MM.1S (cell line): Measurements from ENCODE around the gene DNMT3B.

ENCODE experiments used
- DNase-seq: peaks from one replicate; pipeline ENCODE4 v3.0.0-alpha.2; 2015
- H2AFZ ChIP-seq: fragments of 300-600 bp; sonication (generic); 2 replicates; pipeline ENCODE4 v1.6.0; 2016; ENCODE audit warnings: antibody characterized with exemption, low read length
- H3F3A ChIP-seq: fragments of 300-600 bp; sonication (generic); 2 replicates; pipeline ENCODE4 v1.6.1; 2016; ENCODE audit warnings: mild to moderate bottlenecking, antibody characterized with exemption, low read length, moderate library complexity, mixed read lengths; ENCODE audit not compliant: insufficient read depth
- H3K27ac ChIP-seq: fragments of 300-600 bp; sonication (generic); 2 replicates; pipeline ENCODE4 v1.5.1; 2016; ENCODE audit warnings: mild to moderate bottlenecking, low read length
- H3K27me3 ChIP-seq: fragments of 300-600 bp; sonication (generic); replicated peaks from 2 replicates; pipeline ENCODE4 v1.6.0; 2016; ENCODE audit warnings: low read length; ENCODE audit not compliant: insufficient read depth
- H3K36me3 ChIP-seq: fragments of 300-600 bp; sonication (generic); replicated peaks from 2 replicates; pipeline ENCODE4 v1.6.1; 2016; ENCODE audit warnings: mild to moderate bottlenecking, low read length, mixed read lengths; ENCODE audit not compliant: insufficient read depth
- H3K4me1 ChIP-seq: fragments of 300-600 bp; sonication (generic); 2 replicates; pipeline ENCODE4 v1.6.1; 2016; ENCODE audit warnings: low read length, mixed read lengths
- H3K4me2 ChIP-seq: fragments of 300-600 bp; sonication (generic); 2 replicates; pipeline ENCODE4 v1.6.0; 2016; ENCODE audit warnings: low read depth, low read length
- H3K4me3 ChIP-seq: fragments of 300-600 bp; sonication (generic); 2 replicates; pipeline ENCODE4 v1.5.1; 2016; ENCODE audit warnings: low read length, mixed read lengths
- H3K79me2 ChIP-seq: fragments of 300-600 bp; sonication (generic); 2 replicates; pipeline ENCODE4 v1.6.1; 2016; ENCODE audit warnings: mixed run types, low read length, mixed read lengths
- H3K9ac ChIP-seq: fragments of 300-600 bp; sonication (generic); 2 replicates; pipeline ENCODE4 v1.6.1; 2016; ENCODE audit warnings: low read length, mixed read lengths
- H3K9me2 ChIP-seq: fragments of 300-600 bp; sonication (generic); replicated peaks from 2 replicates; pipeline ENCODE4 v1.6.1; 2016; ENCODE audit warnings: mild to moderate bottlenecking, low read length, mixed read lengths; ENCODE audit not compliant: insufficient read depth
- H3K9me3 ChIP-seq: fragments of 300-600 bp; sonication (generic); replicated peaks from 2 replicates; pipeline ENCODE4 v1.6.1; 2016; ENCODE audit warnings: mild to moderate bottlenecking, low read length, mixed read lengths; ENCODE audit not compliant: insufficient read depth
- H4K20me1 ChIP-seq: fragments of 300-600 bp; sonication (generic); 2 replicates; pipeline ENCODE4 v1.6.1; 2016; ENCODE audit warnings: mild to moderate bottlenecking, low read length, moderate library complexity, mixed read lengths; ENCODE audit not compliant: insufficient read depth
- CTCF ChIP-seq: fragments of 300-600 bp; sonication (generic); IDR thresholded peaks from 2 replicates; pipeline ENCODE4 v1.5.1; 2016; ENCODE audit warnings: antibody characterized with exemption, low read length, mixed read lengths
- EZH2 ChIP-seq: fragments of 300-600 bp; sonication (generic); optimal IDR thresholded peaks from 2 replicates; pipeline ENCODE3; 2017; ENCODE audit warnings: low read depth, mild to moderate bottlenecking, antibody characterized with exemption, low read length, mixed read lengths
- EZH2phosphoT487 ChIP-seq: fragments of 300-600 bp; sonication (generic); IDR thresholded peaks from 2 replicates; pipeline ENCODE4 v1.6.1; 2018; ENCODE audit warnings: antibody characterized with exemption, low read length

Gene DNMT3B

DNA sequence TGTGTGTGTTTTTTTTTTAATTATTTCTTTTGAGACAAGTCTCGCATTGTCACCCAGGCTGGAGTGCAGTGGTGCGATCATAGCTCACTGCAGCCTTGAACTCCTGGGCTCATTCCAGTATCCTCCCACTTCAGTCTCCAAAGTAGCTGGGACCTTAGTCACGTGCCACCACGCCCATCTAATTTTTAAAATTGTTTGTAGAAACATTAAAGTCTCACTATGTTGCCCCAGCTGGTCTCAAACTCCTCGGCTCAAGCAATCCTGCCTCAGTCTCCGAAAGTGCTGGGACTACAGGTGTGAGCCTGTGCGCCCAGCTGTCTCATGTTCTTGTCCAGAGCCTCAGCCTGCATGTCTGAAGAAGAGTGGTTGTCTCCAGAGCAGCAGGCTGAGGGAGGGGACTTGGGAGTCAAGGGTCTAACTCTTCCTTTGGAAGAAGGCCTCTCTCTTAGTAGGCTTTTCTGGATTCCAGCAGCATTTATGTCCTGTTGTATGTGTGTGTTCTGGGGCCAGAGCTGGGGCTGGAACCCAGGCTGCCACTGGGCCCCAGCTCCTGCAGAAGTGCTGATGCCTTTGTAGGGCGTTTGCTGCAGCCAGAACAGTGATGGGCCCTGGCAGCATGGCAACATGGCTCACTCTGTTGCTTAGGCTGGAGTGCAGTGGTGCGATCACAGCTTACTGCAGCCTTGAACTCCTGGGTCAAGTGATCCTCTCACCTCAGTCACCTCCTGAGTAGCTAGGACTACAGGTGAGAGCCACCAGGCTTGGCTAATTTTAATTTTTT, 5.4 kb downstream of the DNMT3B start:
- H3K4me3 ChIP-seq = no peak overlapping the region
- peaks cover 20% of the 10 kb centered on the region; the same call in 1 of the 2 replicates for H3F3A ChIP-seq
- TF ChIP-seq EZH2phosphoT487 (no peak), CTCF (no peak)
- H3K4me2 ChIP-seq = no peak overlapping the region
- H4K20me1 ChIP-seq = no peaks in the 10 kb centered on the region
- no peak overlapping the region for H3K9ac ChIP-seq
- no peak overlapping the region for H2AFZ ChIP-seq
- H3K27me3 ChIP-seq = no peaks in the 10 kb centered on the region
- no peak for DNase-seq
- H3K9me2 ChIP-seq = no peaks in the 10 kb centered on the region
- no peaks in the 10 kb centered on the region for H3K9me3 ChIP-seq
- H3K4me1 ChIP-seq = peaks cover 19% of the 10 kb centered on the region
- H3K79me2 ChIP-seq = peaks cover 38% of the 10 kb centered on the region
- H3K36me3 ChIP-seq = no peaks in the 10 kb centered on the region
- no peak overlapping the region for H3K27ac ChIP-seq

DNA sequence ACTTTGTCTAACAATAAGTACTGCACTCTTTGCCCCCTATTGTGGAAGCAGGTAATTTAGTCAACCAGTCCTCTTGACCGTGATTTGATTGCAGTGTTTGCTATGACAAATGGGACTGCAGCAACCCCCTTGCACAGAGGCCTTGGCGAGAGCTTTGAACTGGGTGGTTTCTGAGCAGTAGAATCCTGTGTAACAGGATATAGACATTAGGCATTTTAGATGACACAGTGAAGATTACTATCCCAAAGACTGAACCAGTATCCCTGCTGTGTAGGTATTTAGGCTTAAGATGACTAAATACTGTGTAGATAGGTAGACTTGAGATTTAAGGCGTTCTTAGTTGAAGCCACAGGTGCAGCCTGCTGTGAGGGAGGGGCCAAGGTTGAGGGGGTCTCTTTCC, 9.9 kb downstream of the DNMT3B start:
- no peaks in the 10 kb centered on the region for H4K20me1 ChIP-seq
- no peaks in the 10 kb centered on the region for H3K36me3 ChIP-seq
- H3K4me2 ChIP-seq = no peak overlapping the region
- TF ChIP-seq CTCF (no peak), EZH2 (no peak), EZH2phosphoT487 (no peak)
- H3K9me2 ChIP-seq = no peaks in the 10 kb centered on the region
- no peaks in the 10 kb centered on the region for H3K27me3 ChIP-seq
- H3K27ac ChIP-seq = no peak overlapping the region
- no peak for DNase-seq
- no peaks in the 10 kb centered on the region for H3K9me3 ChIP-seq
- peaks cover 29% of the 10 kb centered on the region for H3K79me2 ChIP-seq
- H3K4me3 ChIP-seq = no peak overlapping the region
- H3K4me1 ChIP-seq = peaks cover 15% of the 10 kb centered on the region
- H3F3A ChIP-seq = peaks cover 16% of the 10 kb centered on the region; the same call in 1 of the 2 replicates
- H3K9ac ChIP-seq = no peak overlapping the region
- H2AFZ ChIP-seq = no peak overlapping the region

DNA sequence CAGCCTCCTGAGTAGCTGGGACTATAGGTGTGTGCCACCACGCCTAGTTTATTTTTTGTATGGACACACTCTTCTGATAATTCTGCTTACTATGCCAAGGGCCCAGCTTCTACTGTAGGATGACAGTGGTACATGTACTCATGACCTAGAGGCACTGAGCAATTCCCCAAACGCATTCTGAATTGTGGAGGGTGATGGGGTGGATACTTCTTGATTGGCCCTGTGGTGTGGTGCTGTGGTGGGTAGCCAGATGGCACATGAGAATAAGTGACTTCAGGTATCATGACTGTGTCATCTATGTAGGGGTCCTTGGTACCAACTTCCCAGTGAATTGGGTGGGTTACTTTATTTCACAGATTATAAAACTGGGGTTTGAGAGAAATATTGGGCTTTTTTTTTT, 11.0 kb downstream of the DNMT3B start:
- Histone ChIP-seq H3K9me3 (no peaks in the 10 kb centered on the region), H3K27me3 (no peaks in the 10 kb centered on the region), H3F3A (peaks cover 16% of the 10 kb centered on the region; the same call in 1 of the 2 replicates), H3K4me2 (no peak overlapping the region), H3K79me2 (peaks cover 30% of the 10 kb centered on the region), H3K4me1 (peaks cover 15% of the 10 kb centered on the region), H2AFZ (no peak overlapping the region), H3K27ac (no peak overlapping the region), H3K4me3 (no peak overlapping the region), H3K9me2 (no peaks in the 10 kb centered on the region), H3K9ac (no peak overlapping the region), H3K36me3 (no peaks in the 10 kb centered on the region), H4K20me1 (no peaks in the 10 kb centered on the region)
- TF ChIP-seq EZH2 (no peak), EZH2phosphoT487 (no peak), CTCF (no peak)
- no peak for DNase-seq
